NCI-H460 (cell line): Measurements from ENCODE around the gene JAG2. TPM values are rescaled to one million over a fixed set of nuclear protein-coding genes. Genes with fewer than 3 reads are reported as not detected.

Experiments
- DNase-seq: peaks from one replicate; pipeline ENCODE4 v3.0.0-alpha.2; 2016; ENCODE audit warnings: low read depth; ENCODE audit errors: extremely low read depth
- total RNA-seq: library from RNA; depleted of rRNA; stranded (reverse); fragments of >200 nt; shearing (Covaris generic); gene quantifications from 2 replicates; pipeline ENCODE4 v1.2.3, GENCODE V29; 2014

Gene JAG2
- total RNA-seq, 1 experiment from 2014 or later: 5.9 TPM

DNA sequence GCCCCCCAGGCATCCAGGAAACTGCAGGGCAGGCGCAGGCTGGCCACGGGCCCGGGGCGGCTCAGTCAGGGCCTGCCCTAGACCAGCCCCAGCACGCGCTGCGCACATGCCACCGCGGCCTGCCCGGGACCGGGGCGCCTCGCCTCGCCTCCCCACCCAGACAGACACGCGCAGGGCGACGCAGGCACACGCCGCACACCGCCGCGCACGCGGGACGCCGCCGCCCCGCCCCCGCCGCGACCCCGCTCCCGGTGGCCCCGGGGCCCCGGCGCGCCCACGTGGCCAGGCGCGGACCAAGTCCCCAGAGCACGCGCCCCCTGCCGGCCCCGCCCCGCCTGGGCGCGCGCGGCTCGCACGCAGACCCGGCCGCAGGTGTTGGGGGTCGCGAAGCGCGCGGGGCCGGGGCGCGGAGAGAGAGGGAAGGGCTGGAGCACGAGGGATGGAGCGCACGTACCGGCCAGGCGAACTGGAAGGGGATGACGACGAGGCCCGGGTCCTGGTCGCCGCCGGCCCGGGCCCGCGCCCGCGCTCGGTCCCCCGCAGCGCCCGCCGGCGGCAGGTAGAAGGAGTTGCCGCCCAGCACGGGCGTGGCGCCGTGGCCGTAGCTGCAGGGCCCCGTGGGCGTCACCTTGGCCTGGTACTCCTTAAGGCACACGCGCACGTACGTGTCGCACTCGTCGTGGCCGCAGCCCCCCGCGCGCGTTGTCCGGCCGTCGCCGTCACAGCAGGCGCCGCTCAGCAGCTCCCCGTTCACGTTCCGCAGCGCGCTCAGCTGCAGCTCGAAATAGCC, 1.1 kb downstream of the JAG2 start:
- DNase-seq: no peak

DNA sequence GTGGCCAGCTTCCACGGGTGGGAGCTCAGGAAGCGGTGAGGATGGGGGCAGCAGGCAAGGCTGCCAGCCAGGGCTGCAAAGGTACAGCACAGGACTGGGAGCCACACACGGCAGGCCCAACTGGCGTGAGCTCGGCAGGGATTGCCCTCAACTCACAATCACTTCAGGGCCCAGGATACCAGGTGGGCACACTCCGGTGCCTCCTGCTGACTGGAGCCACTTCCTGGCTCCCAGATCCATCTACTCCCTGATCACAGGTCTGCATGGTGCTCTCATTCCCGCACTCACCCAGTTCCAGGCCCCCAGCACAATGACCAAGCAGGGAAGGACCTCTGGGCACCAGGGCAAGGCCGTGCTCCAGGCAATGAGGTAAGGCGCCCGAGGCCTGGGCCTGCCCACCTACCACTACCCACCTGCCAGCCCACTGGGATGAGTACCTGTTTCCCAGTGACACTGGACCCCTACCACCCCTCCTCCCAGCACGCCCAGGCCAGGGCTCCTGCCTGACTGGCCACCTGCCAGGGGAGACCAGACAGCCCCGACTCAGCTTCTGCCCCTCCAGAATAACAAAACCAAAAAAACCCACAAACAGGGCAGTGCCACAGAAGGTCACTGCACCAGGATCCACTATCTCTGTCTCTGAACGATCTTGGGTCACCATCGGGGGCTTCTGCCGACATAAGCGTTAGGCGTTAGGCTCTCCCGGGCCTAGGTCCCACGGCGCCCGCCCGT, 1.8 kb downstream of the JAG2 start:
- DNase-seq: no peak

DNA sequence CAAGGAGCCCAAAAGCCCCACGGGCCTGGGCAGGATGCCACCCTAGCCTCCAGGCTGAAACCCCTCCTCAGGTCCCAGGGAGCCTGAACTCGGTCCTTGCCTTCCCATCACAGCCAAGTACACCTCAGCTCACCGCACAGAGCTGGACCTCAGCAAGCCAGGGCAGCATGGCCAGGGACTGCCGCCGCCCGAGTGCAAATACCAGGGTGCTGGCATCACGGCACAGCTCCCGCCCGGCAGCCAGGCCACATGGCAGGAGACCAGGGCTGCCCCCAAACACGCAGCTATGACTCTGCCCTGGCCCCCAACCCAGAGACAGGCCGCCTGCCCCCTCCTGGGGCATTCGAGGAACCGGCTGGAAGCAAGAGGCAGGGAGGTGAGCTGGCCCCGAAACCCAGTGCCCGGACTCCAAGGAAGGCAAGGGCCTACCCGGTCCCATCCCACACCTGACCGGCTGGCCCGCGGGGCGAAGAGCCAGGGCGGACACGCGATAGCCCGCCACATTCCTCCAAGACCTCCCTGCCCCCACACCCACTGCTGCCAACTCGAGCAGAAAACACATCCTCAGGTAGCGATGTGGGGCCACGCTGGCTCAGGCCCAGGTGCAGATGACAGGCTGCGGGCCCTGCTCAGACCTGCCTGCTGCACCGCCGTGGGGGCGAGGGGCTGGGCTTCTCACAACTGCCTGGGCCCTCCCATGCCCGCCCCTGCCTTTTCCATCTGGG, 2.7 kb downstream of the JAG2 start:
- DNase-seq: no peak

DNA sequence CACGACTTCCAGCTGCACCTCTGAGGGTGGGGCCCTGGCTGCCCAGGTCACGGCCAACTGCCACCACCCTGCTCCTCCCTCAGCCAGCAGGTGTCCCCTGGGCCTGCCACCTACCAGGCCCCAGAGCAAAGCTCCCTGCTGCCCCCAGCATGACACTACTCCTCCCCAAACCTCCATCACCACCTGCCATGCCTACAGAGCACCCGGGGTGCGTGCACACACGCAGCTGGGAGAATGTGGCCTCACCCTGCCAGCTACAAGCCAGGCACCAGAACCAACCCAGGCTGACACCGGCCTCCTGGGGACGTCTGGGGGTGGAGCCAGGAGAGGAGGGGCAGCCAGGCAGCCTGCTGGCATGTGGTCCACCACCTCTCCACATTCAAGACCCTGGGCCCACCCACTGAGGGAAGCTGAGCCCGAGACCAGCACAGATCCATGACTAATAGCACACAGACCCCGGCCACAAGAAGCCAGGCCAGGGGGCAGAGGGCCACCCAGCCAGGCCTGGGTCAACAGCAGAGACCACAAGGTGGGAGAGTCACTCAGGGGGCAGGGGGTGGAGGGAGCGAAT, 3.4 kb downstream of the JAG2 start:
- no peak for DNase-seq

DNA sequence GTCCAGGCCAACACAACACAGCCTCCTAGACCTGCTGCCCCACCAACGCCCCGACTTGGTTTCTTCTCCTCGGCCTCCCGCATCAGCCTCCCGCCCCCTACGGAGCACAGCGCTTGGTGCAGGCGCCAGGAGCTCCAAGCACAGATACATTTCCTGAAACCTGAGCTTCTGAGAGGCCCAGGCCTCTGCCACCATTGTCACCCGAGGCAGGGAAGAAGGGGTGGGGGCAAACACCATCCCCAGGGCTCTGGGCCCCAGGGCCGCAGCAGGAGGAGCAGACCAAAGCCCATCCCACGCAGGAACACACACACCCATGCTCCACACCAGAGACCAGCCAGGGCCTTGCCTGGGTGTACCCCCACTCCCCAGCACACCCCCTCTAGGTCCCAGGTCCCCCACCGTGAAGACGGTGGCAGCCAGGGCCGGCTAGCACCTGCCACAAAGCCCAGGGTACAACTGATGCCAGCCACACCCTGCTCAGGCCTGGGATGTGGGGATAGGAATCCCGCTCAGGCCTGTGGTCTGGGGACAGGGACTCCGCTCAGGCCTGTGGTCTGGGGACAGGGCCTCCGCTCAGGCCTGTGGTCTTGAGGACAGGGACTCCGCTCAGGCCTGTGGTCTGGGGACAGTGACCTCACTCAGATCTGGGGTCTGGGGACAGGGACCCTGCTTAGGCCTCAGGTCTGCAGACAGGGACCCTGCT, 5.4 kb downstream of the JAG2 start:
- no peak for DNase-seq

DNA sequence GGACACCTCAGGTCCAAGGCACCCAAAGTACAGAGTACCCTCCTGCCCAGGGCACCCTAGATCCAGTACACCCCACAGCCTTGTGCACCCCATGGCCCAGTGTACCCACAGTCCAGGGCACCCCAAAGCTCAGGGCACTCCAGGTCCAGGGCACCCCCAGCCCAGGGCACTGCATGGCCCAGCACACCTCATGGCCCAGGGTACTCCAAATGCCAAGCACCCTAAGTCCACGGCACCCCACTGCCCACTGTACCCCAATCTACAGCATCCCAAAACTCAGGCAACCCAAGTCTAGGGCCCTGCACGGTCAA, 6.0 kb downstream of the JAG2 start:
- no peak for DNase-seq

DNA sequence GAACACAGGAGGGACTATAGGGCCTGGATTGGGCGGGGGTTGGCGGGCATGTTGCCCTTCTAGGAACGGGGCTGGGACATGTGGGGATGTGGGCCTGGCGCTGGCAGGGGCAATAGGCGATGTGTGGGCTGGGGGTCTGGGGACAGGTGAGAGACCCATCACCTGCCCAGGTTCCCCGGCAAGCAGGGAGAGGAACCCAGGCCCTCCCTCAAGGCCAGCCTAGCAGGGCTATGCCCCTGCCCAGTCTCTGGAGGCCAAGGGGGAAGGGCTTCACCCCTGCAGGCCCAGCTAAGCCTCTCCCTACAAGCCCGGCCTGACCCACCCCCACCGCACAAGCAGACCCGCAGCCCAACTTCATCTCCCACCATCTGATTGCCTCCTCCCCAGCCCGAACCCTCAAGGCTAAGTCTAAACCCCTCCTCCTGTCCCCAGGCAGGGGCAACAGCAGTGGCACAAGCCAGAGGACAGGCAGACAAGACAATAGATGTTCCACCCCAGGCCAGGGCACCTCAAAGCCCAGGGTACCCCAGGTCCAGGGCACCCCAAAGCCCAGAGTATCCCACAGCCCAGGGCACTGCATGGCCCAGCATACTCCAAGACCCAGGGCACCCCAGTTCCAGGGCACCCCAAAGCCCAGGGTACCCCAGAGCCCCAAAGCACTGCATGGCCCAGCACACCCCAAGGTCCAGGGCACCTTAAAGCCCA, 6.5 kb downstream of the JAG2 start:
- no peak for DNase-seq

DNA sequence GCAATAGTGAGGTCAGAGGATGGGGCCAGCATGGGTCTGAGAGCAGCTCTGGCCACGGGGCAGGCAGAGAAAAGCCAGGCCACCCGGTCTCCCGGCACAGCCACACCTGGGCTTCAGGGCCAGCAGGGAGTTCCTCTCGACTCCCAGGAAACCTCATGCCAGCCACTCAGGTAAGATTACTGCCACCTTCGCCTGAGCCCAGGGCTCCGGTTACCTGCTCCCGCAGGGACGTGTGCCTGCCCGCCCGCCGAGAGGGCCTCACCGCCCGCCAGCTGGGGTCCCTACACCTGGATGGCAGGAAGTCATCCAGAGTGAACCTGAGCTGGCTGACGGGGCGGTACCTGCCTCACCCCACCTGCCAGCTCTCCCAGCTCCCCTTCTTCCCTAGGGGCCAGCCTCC, 7.3 kb downstream of the JAG2 start:
- no peak for DNase-seq

DNA sequence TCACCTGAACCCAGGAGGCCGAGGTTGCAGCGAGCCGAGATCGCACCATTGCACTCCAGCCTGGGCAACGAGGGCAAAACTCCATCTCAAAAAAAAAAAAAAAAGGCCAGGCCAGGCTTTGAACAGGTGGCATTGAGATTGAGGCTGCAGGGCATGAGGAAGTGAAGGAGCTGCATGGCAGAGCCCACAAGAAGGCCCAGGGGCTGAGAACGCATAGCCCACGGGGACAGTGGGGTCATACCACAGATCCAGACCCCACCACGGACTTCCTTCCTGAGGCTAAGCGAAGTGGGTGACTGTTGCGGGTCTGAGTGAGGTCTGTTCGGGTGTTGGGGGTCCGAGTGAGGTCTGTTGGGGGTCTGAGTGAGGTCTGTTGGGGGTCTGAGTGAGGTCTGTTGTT, 7.8 kb downstream of the JAG2 start:
- no peak for DNase-seq

DNA sequence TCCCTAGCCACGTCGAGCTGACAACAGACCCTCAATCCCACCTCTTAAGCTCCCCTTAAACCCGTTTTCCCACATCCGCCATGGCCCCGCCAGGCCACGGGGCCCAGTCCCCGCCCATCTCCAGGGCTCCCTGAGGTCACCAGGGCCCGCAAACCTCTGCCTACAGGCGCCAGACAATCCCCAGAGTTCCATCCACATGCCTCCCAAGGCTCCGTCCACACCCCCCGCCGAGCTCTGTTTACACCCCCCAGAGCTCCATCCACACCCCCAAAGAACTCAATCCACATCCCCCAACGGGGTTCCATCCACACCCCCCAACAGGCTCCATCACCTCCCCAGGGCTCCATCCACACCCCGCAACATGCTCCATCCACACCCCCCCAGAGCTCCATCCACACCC, 9.2 kb downstream of the JAG2 start:
- DNase-seq: no peak

DNA sequence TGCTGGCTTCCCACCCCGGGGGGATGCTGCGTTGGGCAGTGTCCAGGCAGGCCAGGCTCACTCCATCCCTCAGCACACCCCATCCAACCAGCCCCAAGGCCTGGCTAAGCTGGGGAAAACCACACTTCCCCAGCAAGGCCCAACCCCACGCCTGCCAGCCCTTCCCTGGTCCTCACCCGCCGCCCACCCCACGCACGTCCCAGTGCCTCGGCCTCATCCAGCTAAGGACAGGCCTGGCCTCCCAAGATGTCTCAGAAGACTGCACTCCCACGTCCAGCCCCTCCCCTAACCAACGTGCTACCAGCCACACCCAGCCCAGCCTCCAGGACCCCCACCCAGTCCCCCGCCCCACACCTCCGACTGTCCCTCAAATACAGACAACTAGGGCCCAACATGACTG, 9.8 kb downstream of the JAG2 start:
- no peak for DNase-seq

DNA sequence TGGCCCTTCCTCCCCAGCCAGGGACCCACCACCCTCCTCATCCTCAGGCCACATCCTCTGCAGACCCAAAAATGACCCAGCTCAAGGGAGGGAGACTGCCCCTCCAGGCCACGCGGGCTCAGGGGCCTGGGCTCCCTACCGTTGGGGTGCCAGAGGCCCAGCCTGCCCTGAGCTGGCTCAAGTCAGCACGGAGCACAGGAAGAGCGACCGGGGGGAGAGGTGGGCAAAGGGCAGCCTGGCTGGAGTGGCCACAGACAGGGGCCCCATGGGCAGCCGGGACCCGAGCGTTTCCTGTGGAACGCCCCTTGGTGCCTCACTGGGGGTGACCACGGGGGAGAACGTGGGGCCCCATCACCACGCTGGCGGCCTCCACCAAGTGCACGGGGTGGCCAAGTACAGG, 10.7 kb downstream of the JAG2 start:
- no peak for DNase-seq

DNA sequence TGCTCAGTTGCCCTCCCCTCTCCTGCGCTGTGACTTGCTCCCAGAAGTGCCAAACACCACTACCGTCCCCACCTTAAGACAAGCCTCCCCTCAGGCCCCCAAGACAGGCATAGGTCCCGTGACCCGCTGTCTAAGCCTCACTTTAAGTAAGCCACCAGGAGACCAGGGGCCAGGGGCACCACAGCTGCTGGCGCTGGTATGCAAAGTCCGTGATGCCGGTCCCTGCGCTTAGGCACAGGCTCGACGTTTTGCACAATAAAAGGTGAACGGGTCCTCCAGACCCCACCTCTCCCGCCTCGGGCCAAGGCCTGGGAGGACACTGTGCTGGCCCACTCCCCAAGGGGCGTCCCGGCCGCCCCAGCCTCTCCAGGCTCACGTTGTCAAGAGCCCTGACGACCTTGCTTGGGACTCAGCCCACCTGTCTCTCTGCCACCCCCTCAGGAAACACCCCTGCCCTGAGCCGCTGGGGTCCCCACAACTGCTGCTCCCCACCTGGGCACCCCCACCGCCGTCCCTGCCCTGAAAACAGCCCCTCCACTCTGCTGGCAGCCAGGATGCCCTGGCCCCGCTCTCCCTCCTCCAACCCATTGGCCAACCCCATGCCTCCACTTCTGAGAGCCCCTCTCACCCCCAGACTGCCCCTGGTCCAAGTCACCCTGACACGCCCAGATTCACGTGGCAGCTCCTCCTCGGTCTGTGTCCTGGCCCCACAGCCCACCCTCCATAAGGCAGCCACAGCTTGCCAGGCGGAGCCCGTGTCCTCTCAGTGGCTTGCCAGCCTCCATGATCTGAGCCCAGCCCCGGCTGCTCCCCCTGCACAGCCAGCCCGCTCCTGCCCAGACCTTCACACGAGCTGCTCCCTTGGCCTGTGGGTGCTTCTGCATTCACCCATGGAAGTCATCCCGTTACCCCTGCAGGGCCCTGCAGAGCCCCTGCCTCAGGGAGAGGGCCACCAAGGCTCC, 11.9 kb downstream of the JAG2 start:
- DNase-seq: no peak

DNA sequence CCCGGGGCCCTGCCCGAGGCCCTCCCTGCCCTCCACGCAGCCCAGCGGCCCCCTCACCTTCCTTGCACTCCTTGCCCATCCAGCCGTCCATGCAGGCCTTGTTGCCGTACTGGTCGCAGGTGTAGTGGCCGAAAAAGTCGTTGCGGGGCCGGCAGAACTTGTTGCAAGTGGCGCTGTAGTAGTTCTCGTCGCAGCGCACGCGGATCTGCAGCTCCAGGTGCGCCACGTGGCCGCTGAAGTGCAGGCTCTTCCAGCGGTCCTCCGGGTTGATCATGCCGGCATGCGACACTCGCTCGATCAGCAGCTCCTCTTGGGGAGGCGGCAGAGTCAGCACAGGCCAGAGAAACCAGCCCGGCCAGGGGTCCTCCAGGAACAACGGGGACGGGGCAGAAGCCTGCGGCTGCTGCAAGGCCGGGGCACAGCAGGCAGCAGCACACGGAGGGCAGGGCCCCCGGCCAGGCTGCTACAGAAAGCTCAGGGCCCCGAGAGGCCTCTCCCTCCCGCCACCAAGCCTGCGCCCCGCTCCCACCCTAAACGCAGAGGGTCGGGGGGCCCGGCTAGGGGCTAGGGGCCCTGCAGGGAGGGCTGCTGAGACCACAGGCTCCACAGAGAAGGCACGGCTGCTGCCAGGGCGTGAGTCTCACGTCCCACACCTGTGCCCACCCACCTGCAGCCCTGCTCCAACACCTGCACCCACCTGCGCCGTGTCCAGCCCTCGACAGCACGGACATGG, 12.7 kb downstream of the JAG2 start:
- no peak for DNase-seq

DNA sequence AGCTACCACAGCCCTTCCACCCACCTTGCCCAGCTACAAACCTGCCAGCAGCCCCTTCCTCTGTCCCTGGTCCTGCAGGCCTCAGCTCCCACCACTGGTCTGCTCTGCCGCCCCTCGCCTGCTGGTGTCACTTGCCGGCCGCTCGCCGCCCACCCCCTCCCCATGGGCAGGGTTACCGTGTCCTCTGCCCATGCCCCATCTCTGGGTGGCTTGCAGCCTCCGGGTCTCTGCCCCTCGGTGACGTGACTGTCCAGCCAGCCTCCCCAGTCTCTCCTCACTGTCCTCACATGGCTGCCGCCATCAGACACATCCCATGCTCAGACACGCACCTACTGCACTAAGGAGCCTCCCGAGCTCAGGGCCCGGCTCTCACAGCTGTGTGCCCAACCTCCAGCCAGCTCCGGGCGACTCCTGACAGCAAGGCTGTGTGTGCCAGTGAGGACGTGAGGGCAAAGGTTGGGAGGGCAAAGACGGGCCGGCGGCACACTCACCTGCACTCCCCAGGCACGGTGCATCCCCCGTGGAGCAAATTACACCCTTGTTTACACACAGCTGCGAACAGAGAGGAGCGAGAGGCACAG, 13.4 kb downstream of the JAG2 start:
- no peak for DNase-seq

DNA sequence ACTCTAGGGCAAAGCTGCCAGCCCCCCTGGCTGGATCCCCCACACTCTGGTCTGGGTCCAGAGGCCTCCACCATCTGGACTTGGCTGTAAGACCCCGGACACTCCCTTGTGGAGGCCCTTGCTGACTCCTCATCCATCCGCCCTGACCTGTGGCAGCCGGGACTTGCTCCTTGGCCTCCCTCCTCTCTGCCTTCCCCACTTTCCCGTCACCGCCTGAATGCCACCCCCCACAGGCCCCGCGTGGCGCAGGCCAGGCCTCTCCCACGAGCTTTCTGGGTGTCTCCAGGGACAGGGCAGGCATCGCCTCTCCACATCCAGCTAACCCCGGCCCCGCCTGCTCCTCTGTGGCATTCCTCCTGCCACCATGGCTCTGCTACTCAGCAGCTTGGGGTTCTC, 14.1 kb downstream of the JAG2 start:
- DNase-seq: no peak

DNA sequence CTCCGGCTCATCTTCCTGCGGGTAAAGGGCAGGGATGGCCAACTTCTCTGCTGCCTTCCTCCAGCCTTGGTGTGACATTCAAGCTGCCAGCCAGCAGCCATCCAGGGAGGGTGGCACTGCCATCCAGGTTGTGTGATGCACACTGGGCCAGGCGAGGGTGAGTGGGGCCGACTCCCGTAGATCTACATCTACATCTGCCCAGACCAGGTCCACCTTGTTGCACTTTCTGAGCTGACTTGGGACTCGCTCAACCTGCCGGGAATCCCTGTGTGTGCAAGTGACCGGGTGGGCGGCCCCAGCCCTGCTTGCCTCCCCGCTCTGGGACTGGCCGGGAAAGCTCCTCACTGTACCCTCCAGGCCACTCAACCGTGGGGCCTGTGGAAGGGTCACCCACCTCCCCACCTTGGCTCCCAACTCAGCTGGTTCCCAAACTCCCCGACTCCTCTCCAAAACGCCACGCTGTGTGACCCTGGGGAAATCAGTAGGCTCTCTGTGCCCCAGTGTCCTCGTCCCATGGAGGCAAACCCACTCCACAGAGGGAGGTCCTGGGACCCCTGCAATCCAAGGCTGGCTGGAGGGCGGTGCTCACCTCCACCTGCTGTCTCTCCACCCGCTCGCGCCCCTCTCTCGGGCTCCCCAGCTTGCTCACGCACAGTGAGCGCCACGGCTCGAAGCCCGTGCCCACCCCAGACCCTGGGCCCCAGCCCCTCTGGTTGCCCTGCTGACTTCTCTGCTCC, 14.7 kb downstream of the JAG2 start:
- DNase-seq: no peak
